ENCODE data around the gene GLE1.

The GLE1 gene

GRCh38 chr9:128459011-128459410, 45.5 kb upstream of the GLE1 start:
- in situ Hi-C loops (cut with HindIII; ENCODE audit: low pct_ligation_motif_present, low sequenced_read_pairs), result no loop called here
- Histone ChIP-seq H3K27ac (no peak overlapping the region), H3K27me3 (replicated peaks) (no peaks in the 10 kb centered on the region), H3K4me3 (ENCODE audit: low read depth, low read length) (no peak overlapping the region), H3K36me3 (replicated peaks) (peaks cover 25% of the 10 kb centered on the region)
- no peak for DNase-seq
- TF ChIP-seq CTCF (IDR thresholded peaks at IDR 0.05; ENCODE audit: low read depth, low read length, missing control alignments), result no peak

GRCh38 chr9:128469070-128469469, 35.4 kb upstream of the GLE1 start:
- no peaks in the 10 kb centered on the region for H3K27me3 ChIP-seq (replicated peaks)
- H3K27ac ChIP-seq, result no peak overlapping the region
- no peak overlapping the region for H3K4me3 ChIP-seq (ENCODE audit: low read depth, low read length)
- DNase-seq, result no peak
- TF ChIP-seq CTCF (IDR thresholded peaks at IDR 0.05; ENCODE audit: low read depth, low read length, missing control alignments), result no peak
- H3K36me3 ChIP-seq (replicated peaks), result peaks cover 30% of the 10 kb centered on the region
- in situ Hi-C loops (cut with HindIII; ENCODE audit: low pct_ligation_motif_present, low sequenced_read_pairs), result no loop called here

GRCh38 chr9:128470560-128470959, 34.0 kb upstream of the GLE1 start:
- Histone ChIP-seq H3K27me3 (replicated peaks) (no peaks in the 10 kb centered on the region), H3K27ac (no peak overlapping the region), H3K36me3 (replicated peaks) (peaks cover 40% of the 10 kb centered on the region), H3K4me3 (ENCODE audit: low read depth, low read length) (no peak overlapping the region)
- no peak for DNase-seq
- in situ Hi-C loops (cut with HindIII; ENCODE audit: low pct_ligation_motif_present, low sequenced_read_pairs), result no loop called here
- TF ChIP-seq CTCF (IDR thresholded peaks at IDR 0.05; ENCODE audit: low read depth, low read length, missing control alignments), result no peak

- Histone ChIP-seq H3K27me3 (replicated peaks) (no peaks in the 10 kb centered on the region), H3K27ac (no peak overlapping the region), H3K36me3 (replicated peaks) (peaks cover 51% of the 10 kb centered on the region), H3K4me3 (ENCODE audit: low read depth, low read length) (no peak overlapping the region)
- TF ChIP-seq CTCF (IDR thresholded peaks at IDR 0.05; ENCODE audit: low read depth, low read length, missing control alignments), result no peak
- in situ Hi-C loops (cut with HindIII; ENCODE audit: low pct_ligation_motif_present, low sequenced_read_pairs), result no loop called here
- DNase-seq, result no peak
Observed at GRCh38 chr9:128473104-128473503, 31.4 kb upstream of the GLE1 start.

- in situ Hi-C loops (cut with HindIII; ENCODE audit: low pct_ligation_motif_present, low sequenced_read_pairs), result no loop called here
- no peak for DNase-seq
Observed at GRCh38 chr9:128475867-128476266, 28.7 kb upstream of the GLE1 start.

More at GRCh38 chr9:128475867-128476266, 28.7 kb upstream of the GLE1 start:
- Histone ChIP-seq H3K36me3 (replicated peaks) (peaks cover 43% of the 10 kb centered on the region), H3K27me3 (replicated peaks) (no peaks in the 10 kb centered on the region), H3K27ac (no peak overlapping the region), H3K4me3 (ENCODE audit: low read depth, low read length) (no peak overlapping the region)
- TF ChIP-seq CTCF (IDR thresholded peaks at IDR 0.05; ENCODE audit: low read depth, low read length, missing control alignments), result no peak

All from brain microvascular endothelial cell (primary cell).